ENCODE data around the gene IFT80. TPM values are rescaled to one million over a fixed set of nuclear protein-coding genes. Genes with fewer than 3 reads are reported as not detected.

Gene IFT80
- polyA plus RNA-seq, 3 donors = 1.3 to 7.7 (median 1.4) TPM

GRCh38 chr3:160400030-160400701 lies 1.1 kb upstream of the IFT80 start:
- DNase-seq = peak; percentile 15 to 44 (median 24)
- H3K27me3 Mint-ChIP-seq (ENCODE audit: low read depth in 3 of 3) = no peaks in the 10 kb centered on the region
- intact Hi-C loops (cut with micrococcal nuclease) = loop anchor here in 1 of 2 donors (5.0 kb wide), 1 partner anchor 47 kb away; the partner anchor contains the start of gene TRIM59
- TF ChIP-seq CTCF (IDR thresholded peaks at IDR 0.05) = no peak
- Histone ChIP-seq H2AFZ (ENCODE audit: insufficient read depth, low read depth, low read length, poor library complexity, severe bottlenecking) (peak overlapping the region; percentile 95), H3K9me3 (replicated peaks in 1 of 2; ENCODE audit: control insufficient read depth in 1 of 2, insufficient read depth in 1 of 2, low read length in 2 of 2) (no peaks in the 10 kb centered on the region), H3K4me3 (replicated peaks in 1 of 3; ENCODE audit: low read depth in 2 of 3, low read length in 3 of 3) (peak overlapping the region; percentile 87 to 99 (median 87)), H3K79me2 (ENCODE audit: insufficient read depth, low read length) (peaks cover 77% of the 10 kb centered on the region), H3K27ac (ENCODE audit: low read depth in 1 of 2, low read length in 2 of 2) (peak overlapping the region; percentile 87 to 89), H3K9ac (ENCODE audit: insufficient read depth, low read length, poor library complexity, severe bottlenecking) (peak overlapping the region; percentile 76), H3K4me1 (ENCODE audit: control insufficient read depth in 1 of 2, insufficient read depth in 2 of 2, low read length in 2 of 2) (peaks cover 17 to 33% of the 10 kb centered on the region in 2 donors), H3K27me3 (ENCODE audit: control insufficient read depth in 2 of 2, insufficient read depth in 2 of 2, low read length in 2 of 2) (no peaks in the 10 kb centered on the region), H3K36me3 (replicated peaks in 1 of 2; ENCODE audit: control insufficient read depth in 1 of 2, insufficient read depth in 2 of 2, low read length in 2 of 2) (no peaks in the 10 kb centered on the region), H4K20me1 (ENCODE audit: insufficient read depth, low read length) (no peaks in the 10 kb centered on the region), H3K4me2 (replicated peaks; ENCODE audit: extremely low read depth, low read length, poor library complexity, severe bottlenecking) (peak overlapping the region; percentile 91)
- peak overlapping the region; percentile 95 to 99 (median 98) for H3K27ac Mint-ChIP-seq
- H3K36me3 Mint-ChIP-seq = peaks cover 0 to 3% of the 10 kb centered on the region in 2 donors
- no peaks in the 10 kb centered on the region for H3K9me3 Mint-ChIP-seq
- WGBS (ENCODE audit: insufficient coverage) = under 1% methylated on average over 44 of the region's 49 CpGs
- peak overlapping the region; percentile 97 to 98 for H3K4me3 Mint-ChIP-seq
- H3K4me1 Mint-ChIP-seq = peaks cover 44% of the 10 kb centered on the region

GRCh38 chr3:160398820-160399124 lies 253 bp downstream of the IFT80 start:
- Histone ChIP-seq H3K79me2 (ENCODE audit: insufficient read depth, low read length) (peaks cover 65% of the 10 kb centered on the region), H3K4me2 (replicated peaks; ENCODE audit: extremely low read depth, low read length, poor library complexity, severe bottlenecking) (peak overlapping the region; percentile 91), H3K27me3 (ENCODE audit: control insufficient read depth in 2 of 2, insufficient read depth in 2 of 2, low read length in 2 of 2) (no peaks in the 10 kb centered on the region), H3K4me1 (ENCODE audit: control insufficient read depth in 1 of 2, insufficient read depth in 2 of 2, low read length in 2 of 2) (peaks cover 15 to 25% of the 10 kb centered on the region in 2 donors), H3K36me3 (replicated peaks in 1 of 2; ENCODE audit: control insufficient read depth in 1 of 2, insufficient read depth in 2 of 2, low read length in 2 of 2) (no peaks in the 10 kb centered on the region), H3K4me3 (replicated peaks in 1 of 3; ENCODE audit: low read depth in 2 of 3, low read length in 3 of 3) (peak overlapping the region; percentile 87 to 99 (median 87)), H4K20me1 (ENCODE audit: insufficient read depth, low read length) (no peaks in the 10 kb centered on the region), H3K27ac (ENCODE audit: low read depth in 1 of 2, low read length in 2 of 2) (peak overlapping the region; percentile 87 to 89), H3K9me3 (replicated peaks in 1 of 2; ENCODE audit: control insufficient read depth in 1 of 2, insufficient read depth in 1 of 2, low read length in 2 of 2) (no peaks in the 10 kb centered on the region), H3K9ac (ENCODE audit: insufficient read depth, low read length, poor library complexity, severe bottlenecking) (peak overlapping the region; percentile 76), H2AFZ (ENCODE audit: insufficient read depth, low read depth, low read length, poor library complexity, severe bottlenecking) (peak overlapping the region; percentile 95)
- no peaks in the 10 kb centered on the region for H3K9me3 Mint-ChIP-seq
- no peaks in the 10 kb centered on the region for H3K27me3 Mint-ChIP-seq (ENCODE audit: low read depth in 3 of 3)
- TF ChIP-seq CTCF (IDR thresholded peaks at IDR 0.05) = no peak
- no peak for DNase-seq
- intact Hi-C loops (cut with micrococcal nuclease) = loop anchor here (5.0 kb wide), 1 partner anchor 169 kb away; the partner anchor contains the start of gene KPNA4 (in 2 of the 2)
- H3K36me3 Mint-ChIP-seq = peaks cover 0 to under 1% of the 10 kb centered on the region in 2 donors
- H3K4me1 Mint-ChIP-seq = peaks cover 36% of the 10 kb centered on the region
- peak overlapping the region; percentile 97 to 98 for H3K4me3 Mint-ChIP-seq
- 0% methylated on average over 5 of the region's 9 CpGs for WGBS (ENCODE audit: insufficient coverage)
- H3K27ac Mint-ChIP-seq = peak overlapping the region; percentile 95 to 99 (median 98)
